ENCODE measurements around the gene ASIC5.

ASIC5 gene

GRCh38 chr4:155853189-155853588, 12.9 kb downstream of the ASIC5 start:
- TF ChIP-seq CTCF (IDR thresholded peaks at IDR 0.05; ENCODE audit: borderline replicate concordance, insufficient read depth, low read depth, low read length) = no peak

DNA sequence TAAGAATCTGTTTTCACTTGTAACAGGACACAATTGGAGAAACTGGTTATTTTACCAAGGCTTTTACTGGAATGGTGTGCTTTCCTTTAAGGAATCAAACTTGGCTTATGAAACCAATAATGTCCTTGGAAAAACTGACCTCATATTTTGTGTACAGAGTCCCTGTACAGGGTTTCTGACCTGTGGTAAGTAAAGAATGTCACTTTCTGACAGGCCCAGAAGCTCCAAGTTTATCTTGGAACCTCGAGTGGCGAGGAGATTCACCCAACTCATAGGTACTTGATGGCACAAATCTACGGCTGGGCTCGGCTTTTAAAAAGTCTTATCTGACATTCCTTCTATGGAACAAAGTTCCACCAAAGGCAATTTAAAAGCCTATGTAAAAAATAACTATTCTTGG, 17.0 kb downstream of the ASIC5 start:
- H3K4me3 ChIP-seq (ENCODE audit: low read depth, low read length) = no peak overlapping the region
- no peak for TF ChIP-seq CTCF (IDR thresholded peaks at IDR 0.05; ENCODE audit: borderline replicate concordance, insufficient read depth, low read depth, low read length)

More at GRCh38 chr4:155853189-155853588, 12.9 kb downstream of the ASIC5 start:
- no peak overlapping the region for H3K4me3 ChIP-seq (ENCODE audit: low read depth, low read length)

DNA sequence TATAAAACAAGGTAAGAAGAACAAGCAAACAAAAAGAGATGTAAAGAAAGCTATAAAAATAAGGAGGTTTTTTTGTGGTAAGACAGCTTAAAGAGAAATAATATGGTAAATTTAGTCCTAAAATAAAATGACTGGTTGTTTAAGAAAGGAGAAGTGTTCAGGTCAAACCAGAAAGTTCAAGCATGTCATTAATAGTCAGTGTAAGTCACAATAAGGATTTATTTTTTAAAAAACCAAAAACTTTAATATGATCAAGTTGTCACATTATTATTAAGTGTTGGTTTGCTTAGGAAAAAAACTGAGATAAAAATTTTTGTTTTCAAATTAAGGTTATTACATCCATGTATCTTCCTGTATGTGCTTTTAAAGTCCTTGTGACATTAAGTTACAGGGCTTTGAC, 19.1 kb downstream of the ASIC5 start:
- TF ChIP-seq CTCF (IDR thresholded peaks at IDR 0.05; ENCODE audit: borderline replicate concordance, insufficient read depth, low read depth, low read length) = no peak
- H3K4me3 ChIP-seq (ENCODE audit: low read depth, low read length) = no peak overlapping the region

- H3K4me3 ChIP-seq (ENCODE audit: low read depth, low read length) = no peak overlapping the region
- no peak for TF ChIP-seq CTCF (IDR thresholded peaks at IDR 0.05; ENCODE audit: borderline replicate concordance, insufficient read depth, low read depth, low read length)
These were observed 24.0 kb downstream of the ASIC5 start for GRCh38 chr4:155842080-155842479.

DNA sequence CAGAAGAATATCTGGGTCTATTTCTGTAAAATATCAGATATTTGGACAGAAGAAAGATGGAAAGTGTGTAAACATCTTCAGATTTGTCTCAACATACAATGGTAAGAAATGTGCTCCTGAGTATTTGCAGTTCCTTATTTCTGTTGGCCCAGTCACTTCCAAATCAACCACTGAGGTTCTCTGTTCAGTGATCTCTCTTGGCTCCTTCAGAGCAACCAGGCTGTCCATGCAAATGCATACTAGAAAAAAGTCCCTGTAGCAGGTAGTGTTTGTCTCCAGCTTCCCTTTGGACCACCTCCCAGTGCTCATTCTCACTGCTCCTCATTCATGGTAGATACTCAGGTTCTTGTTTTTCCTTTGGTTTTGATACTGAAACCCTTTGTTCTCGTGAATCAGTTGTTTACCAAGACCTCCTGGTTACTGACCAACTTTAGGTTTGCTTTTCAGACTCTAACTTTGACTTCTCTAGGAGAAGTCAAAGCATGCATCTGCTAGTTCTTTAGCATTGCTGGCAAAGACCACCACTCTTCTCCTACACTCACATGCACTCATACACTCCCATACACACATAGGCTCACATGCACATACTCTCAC, 28.8 kb downstream of the ASIC5 start:
- no peak for TF ChIP-seq CTCF (IDR thresholded peaks at IDR 0.05; ENCODE audit: borderline replicate concordance, insufficient read depth, low read depth, low read length)
- H3K4me3 ChIP-seq (ENCODE audit: low read depth, low read length) = no peak overlapping the region

DNA sequence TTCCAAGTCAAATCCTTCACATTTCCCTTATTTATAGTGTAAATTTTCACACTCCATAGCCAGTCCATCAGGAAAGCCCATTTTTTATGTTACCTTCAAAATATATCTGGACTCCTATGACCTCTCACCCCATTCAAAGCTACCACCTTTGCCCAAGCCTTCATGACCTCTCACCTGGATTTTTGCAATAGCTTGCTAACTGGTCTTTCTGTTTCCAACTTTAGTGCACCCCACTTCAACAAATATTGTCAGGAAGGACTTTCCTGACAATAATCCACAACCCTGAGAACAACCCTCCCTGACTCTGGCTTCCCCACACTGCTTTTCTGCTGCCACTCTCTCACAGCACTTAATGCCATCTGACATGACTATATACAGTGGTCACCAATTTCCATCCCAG, 33.4 kb downstream of the ASIC5 start:
- H3K4me3 ChIP-seq (ENCODE audit: low read depth, low read length) = no peak overlapping the region
- no peak for TF ChIP-seq CTCF (IDR thresholded peaks at IDR 0.05; ENCODE audit: borderline replicate concordance, insufficient read depth, low read depth, low read length)

DNA sequence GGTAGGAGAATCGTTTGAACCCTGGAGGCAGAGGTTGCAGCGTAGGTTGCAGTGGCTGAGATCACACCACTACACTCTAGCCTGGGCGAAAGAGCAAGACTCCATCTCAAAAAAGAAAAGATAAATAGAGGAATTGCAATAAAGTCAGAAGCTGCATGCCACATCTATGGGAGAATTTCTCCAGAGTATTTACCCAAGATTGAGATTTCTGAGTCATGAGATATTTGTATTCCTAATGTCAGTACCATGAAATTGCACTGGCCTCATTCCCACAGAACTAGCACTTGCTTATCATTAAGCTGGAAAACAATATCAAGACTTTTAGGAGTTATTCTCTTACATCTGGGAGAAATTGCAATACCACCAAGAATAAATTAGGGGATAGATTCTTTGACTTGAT, 37.4 kb downstream of the ASIC5 start:
- H3K4me3 ChIP-seq (ENCODE audit: low read depth, low read length) = no peak overlapping the region
- no peak for TF ChIP-seq CTCF (IDR thresholded peaks at IDR 0.05; ENCODE audit: borderline replicate concordance, insufficient read depth, low read depth, low read length)

Data from GM12875 (cell line).